GM18511 (cell line): ENCODE results near the gene BRD3OS.

Experiments
- ATAC-seq: cut with Tn5 transposase; IDR thresholded peaks from one replicate; pipeline ENCODE4 v1.9.1; 2021; ENCODE audit warnings: mild to moderate bottlenecking, moderate library complexity; ENCODE audit not compliant: unreplicated experiment

BRD3OS gene

DNA sequence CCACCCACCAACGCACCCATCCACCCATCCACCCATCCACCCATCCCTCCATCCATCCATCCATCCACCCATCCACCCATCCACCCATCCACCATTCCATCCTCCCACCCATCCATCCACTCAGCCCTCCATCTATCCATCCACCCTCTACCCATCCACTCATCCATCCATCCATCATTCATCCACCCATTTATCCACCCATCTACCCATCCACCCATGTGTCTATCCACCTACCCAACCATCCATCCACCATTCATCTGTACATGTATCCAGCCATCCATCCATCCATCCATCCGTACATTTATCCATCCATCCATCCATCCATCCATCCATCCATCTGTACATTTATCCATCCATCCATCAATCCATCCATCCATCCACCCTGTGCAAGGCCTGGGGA, 22.0 kb upstream of the BRD3OS start:
- no peak for ATAC-seq

DNA sequence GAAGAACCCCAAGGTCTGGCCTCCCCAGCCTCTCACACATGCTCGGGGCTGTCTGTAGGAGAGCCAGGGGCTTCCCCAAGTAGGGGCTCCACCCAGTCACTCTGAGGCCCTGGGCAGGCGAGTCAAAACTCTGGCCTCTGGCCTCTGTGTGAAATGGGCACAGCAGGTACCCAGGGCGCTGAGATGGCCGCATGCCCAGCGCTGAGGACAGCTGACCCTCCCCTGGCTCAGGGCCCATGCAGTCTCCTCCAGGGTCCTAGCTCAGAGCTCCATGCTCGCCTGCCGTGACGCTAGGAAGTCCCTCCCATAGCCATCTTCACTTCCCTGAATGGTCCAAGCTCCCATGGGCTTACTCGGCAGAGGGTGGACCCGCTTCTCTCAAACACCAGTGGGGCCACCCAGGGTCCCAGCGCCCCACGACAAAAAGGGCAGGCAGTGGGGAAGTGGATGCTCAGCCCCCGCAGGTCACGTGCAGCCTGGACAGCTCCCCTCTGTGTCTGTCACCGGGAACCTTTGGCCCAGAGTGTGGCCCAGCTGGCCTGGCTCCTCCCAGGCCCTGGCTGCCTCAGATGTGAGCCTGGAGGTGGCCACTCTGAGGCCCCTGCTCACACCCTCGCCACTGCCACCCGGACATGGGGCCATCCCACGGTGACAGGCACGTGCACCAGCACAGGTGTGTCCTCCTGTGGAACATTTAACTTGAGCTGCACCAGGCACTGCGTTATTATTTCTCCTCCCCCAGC, 21.0 kb upstream of the BRD3OS start:
- ATAC-seq = no peak

GRCh38 chr9:134004881-134005280, 20.4 kb upstream of the BRD3OS start:
- no peak for ATAC-seq

DNA sequence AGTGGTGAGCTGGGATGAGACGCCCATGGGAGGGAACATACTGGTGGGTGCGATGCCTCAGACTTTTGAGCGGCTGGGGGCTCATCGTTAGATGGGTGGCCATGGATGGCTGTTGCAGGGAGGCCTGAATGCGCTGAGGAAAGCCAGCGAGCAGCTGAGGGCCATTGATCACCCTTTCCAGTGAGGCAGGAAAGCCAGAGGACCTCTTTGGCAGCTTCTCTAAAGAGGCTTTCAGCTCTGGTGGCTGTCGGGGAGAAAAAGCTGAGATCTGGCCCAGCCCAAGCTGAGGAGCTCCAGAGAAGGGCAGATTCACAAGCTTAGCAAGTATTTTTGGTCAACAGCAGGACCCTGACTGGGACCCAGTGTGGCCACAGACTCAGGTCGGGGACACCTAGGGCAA, 19.9 kb upstream of the BRD3OS start:
- no peak for ATAC-seq

DNA sequence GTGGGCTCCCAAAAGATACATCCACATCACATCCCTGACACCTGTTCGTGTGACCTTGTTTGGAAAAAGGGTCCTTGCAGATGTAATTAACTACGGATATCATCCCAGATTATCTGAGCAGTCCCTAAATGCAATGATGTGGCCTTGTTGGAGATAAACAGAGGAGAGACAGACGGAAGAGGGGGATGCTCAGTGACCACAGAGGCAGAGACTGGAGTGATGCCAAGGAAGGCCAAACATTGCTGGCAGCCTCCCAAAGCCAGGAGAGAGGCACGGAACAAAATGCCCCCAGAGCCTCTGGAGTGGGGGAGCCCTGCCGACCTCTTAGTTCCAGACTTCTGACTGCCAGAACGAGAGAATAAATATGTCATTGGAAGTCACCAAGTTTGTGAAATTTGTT, 18.1 kb upstream of the BRD3OS start:
- no peak for ATAC-seq

DNA sequence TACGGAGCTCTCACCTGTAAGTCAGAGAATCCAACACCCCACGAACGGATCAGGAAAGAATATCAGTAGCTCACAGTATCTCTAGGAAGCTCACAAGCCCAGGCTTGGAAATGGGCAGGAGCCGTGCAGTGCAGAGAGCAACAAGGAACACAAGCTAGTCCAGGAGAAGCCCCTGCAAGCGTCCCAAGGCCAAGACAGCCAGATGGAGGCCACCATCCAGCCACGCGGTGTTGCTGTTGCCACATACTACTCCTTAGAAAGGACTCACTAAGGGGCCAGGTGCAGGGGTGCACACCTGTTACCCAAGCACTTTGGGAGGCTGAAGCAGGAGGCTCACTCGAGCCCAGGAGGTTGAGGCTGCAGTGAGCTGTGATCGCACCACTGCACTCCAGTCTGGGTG, 17.7 kb upstream of the BRD3OS start:
- no peak for ATAC-seq

GRCh38 chr9:134010310-134011173, 14.7 kb upstream of the BRD3OS start:
- ATAC-seq = no peak

DNA sequence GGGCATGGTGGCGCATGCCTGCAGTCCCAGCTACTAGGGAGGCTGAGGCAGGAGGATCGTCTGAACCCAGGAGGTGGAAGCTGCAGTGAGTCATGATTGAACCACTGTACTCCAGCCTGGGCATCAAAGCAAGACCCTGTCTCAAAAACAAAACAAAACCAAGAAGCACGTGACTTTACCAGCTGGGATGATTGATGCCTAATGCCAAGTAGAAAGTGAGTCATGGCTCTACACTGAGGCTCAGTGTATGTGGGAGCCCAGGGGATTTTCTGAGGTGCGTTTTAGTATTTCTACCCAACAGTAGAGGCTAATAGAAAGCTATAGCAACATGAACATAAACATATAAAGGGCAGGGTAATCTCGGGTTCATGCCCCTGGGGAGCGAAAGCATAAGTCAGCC, 13.9 kb upstream of the BRD3OS start:
- no peak for ATAC-seq

GRCh38 chr9:134014946-134015345, 10.3 kb upstream of the BRD3OS start:
- ATAC-seq = no peak

GRCh38 chr9:134024214-134024792, 978 bp upstream of the BRD3OS start:
- ATAC-seq = no peak

GRCh38 chr9:134025606-134026541, 593 bp downstream of the BRD3OS start:
- peak; percentile 60 for ATAC-seq

GRCh38 chr9:134026581-134026980, 1.3 kb downstream of the BRD3OS start:
- no peak for ATAC-seq

DNA sequence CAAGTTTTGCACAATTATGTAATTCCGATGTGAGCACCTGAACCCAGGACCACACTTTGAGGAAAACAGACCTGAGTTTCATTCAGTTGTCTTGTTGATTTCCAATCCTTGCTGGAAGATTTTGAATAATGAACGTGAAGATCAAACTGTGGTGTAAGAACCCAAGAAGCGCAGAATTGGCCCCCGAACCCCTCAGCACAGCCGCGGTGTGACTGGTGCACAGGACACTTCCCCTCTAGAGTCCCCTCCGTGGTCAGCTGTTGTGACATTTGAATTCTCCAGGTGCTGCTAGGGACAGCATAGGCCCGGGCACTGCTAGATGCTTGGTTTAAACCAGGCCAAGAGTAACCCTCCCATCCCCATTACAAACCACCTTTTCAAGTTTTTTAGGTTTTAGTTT, 1.7 kb downstream of the BRD3OS start:
- ATAC-seq = no peak

GRCh38 chr9:134027561-134027960, 2.3 kb downstream of the BRD3OS start:
- ATAC-seq = no peak

DNA sequence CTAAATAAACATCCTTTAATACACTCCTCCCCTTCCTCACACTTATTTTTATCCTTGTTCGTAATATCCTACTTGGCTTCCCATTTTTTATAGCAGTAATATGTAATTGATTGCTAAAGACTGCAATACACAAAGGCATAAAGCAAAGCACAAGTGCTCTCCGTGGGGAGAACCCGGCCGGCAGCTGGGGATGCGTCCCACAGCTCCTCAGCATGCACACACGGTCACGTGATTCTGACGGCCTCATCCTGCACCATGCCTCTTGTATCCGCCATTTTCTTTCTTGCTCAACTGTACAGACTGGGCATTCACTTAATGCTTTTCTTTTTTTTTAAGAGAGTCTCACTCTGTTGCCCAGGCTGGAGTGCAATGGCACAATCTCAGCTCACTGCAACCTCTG, 2.8 kb downstream of the BRD3OS start:
- no peak for ATAC-seq

- no peak for ATAC-seq
Observed at GRCh38 chr9:134028575-134029247, 3.4 kb downstream of the BRD3OS start.

DNA sequence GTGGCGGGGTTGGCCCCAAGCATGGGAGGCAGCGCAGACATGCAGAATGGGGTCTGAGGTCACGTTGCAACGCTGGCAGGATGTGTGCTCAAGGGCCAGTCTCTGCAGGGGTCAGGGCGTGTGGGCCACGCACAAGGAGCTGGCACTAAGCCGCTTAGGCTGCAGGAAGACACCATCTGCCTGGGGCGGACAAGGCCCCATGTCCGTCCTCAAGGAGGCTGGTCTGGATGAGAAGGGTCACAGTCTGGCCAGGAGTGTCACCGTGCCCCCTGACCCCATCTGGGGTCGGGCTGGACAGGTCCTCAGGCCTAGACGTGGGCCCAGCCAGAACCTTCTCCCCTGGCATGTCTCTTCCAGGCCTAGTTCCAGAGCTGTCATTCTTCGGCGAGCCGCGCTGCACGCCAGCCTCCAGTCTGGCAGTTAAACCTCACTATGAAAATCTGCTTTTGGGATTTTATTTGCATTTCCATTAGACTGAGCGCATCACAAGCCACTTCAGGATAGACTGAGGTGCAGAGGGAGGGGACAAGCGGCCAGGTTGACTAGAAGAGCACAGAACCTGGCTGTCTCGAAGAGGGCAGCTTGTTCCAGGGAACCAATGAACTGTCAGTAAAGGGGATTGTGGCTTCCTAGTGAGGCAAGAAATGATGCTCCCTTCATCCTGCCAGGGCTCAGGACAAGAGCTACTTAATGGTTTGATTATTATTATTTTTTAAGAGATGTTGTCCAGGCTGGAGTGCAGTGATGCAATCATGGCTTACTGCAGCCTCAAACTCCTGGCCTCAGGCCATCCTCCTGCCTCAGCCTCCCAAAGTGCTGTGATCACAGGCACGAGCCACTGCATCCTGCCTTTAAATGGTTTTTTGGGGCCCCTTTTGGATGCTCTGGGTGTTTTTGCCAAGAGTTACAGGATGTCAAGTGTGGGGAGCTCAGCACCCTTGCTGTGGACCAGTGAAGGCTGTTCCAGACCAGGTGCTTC, 4.3 kb downstream of the BRD3OS start:
- no peak for ATAC-seq

- no peak for ATAC-seq
Observed at GRCh38 chr9:134030821-134031470, 5.7 kb downstream of the BRD3OS start.

DNA sequence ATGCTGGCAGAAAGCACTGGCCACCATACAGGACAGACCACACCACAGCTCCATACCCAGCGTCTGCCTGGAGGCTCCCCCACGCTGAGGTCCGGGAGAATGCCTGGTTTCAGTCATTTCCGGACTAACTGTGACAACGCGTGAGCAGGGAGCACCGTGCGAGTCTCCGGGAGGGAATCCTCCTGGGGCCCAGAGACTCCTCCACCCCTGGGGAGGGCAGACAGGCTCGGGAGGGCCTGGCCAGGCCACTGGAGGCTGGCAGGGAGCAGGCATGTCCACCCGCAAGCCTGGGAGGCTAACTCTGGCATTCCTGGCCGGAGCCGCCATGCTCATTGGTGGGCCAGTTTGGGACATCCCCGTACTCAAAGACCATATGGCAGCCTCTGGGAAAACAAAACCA, 6.5 kb downstream of the BRD3OS start:
- no peak for ATAC-seq
